DND-41 (cell line): ENCODE results near the gene MYH11.

Experiments
- ATAC-seq: fragments of 200-7000 bp; cut with Tn5 transposase; 3 replicates; pipeline ENCODE4 v1.9.1; 2021; ENCODE audit warnings: low read depth; ENCODE audit not compliant: insufficient read depth
- DNase-seq: peaks from one replicate; pipeline ENCODE4 v3.0.0-alpha.2; 2020
- H2AFZ ChIP-seq: 2 replicates; pipeline ENCODE4 v1.6.0; 2012; ENCODE audit warnings: low read depth, low read length
- H3K27ac ChIP-seq: 2 replicates; pipeline ENCODE4 v1.5.1; 2012; ENCODE audit warnings: low read length, inconsistent platforms
- H3K27me3 ChIP-seq: fragments of 200-600 bp; sonication (generic); 2 replicates; pipeline ENCODE4 v1.6.0; 2012; ENCODE audit warnings: low read length, mild to moderate bottlenecking, inconsistent platforms; ENCODE audit not compliant: insufficient read depth, poor library complexity
- H3K36me3 ChIP-seq: 2 replicates; pipeline ENCODE4 v1.5.1; 2012; ENCODE audit warnings: low read length, inconsistent platforms; ENCODE audit not compliant: insufficient read depth
- H3K4me1 ChIP-seq: 2 replicates; pipeline ENCODE4 v1.5.1; 2012; ENCODE audit warnings: mild to moderate bottlenecking, low read length; ENCODE audit not compliant: insufficient read depth
- H3K4me2 ChIP-seq: 2 replicates; pipeline ENCODE4 v1.6.0; 2012; ENCODE audit warnings: mild to moderate bottlenecking, moderate library complexity, low read length, inconsistent platforms; ENCODE audit not compliant: insufficient read depth
- H3K4me3 ChIP-seq, 2 experiments: fragments of 200-600 bp in 1 of 2; shearing (Covaris generic) in 1 of 2; 2 replicates each; pipeline ENCODE4 v1.5.1; 2012 to 2016; ENCODE audit warnings: inconsistent platforms in 2 of 2, low read length in 2 of 2, mild to moderate bottlenecking in 2 of 2, low read depth in 1 of 2, moderate library complexity in 1 of 2
- H3K79me2 ChIP-seq: 2 replicates; pipeline ENCODE4 v1.6.0; 2012; ENCODE audit warnings: low read length, inconsistent platforms; ENCODE audit not compliant: insufficient read depth
- H3K9ac ChIP-seq: 2 replicates; pipeline ENCODE4 v1.6.0; 2012; ENCODE audit warnings: low read depth, mild to moderate bottlenecking, inconsistent platforms, low read length, moderate library complexity
- H3K9me3 ChIP-seq: 2 replicates; pipeline ENCODE4 v1.5.1; 2012; ENCODE audit warnings: low read length, moderate library complexity, mild to moderate bottlenecking, inconsistent platforms; ENCODE audit not compliant: insufficient read depth, severe bottlenecking
- H4K20me1 ChIP-seq: 2 replicates; pipeline ENCODE4 v1.6.0; 2012; ENCODE audit warnings: low read length; ENCODE audit not compliant: insufficient read depth
- EZH2 ChIP-seq: IDR thresholded peaks from 3 replicates; pipeline ENCODE4 v1.6.1; 2012; ENCODE audit warnings: borderline replicate concordance, low read depth, mild to moderate bottlenecking, moderate library complexity, low read length, inconsistent platforms; ENCODE audit not compliant: severe bottlenecking
- TF ChIP-seq, protein P1 (sequence below): IDR thresholded peaks from 2 replicates; pipeline ENCODE4 v1.5.1; 2012; ENCODE audit warnings: borderline replicate concordance, low read length, moderate library complexity, mild to moderate bottlenecking; ENCODE audit not compliant: poor library complexity, severe bottlenecking; ENCODE audit errors: extremely low read depth

MYH11 gene

DNA sequence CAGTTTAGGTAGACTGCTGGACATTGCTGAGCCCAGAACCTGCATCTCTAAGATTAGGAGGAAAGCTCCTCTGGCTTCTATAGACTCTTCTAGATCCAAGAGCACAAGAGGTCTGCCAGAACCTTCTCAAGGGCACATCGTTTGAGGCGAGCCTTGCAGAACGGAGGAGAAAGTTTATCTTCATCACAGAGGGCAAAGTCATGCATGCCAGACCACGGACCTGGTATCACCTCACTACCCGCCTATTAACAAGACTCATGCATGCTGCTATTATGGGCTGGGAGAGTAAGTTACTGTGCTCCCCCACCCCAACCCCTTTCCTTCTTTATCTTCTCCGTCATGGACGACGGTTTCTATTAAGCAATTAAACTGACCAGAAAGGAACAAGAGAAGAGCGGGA lies 23.3 kb downstream of the MYH11 start:
- DNase-seq (no peak), ATAC-seq (no peak)
- Histone ChIP-seq H3K4me2 (no peak overlapping the region), H3K36me3 (no peaks in the 10 kb centered on the region), H3K9me3 (no peaks in the 10 kb centered on the region), H3K27ac (no peak overlapping the region), H3K27me3 (no peaks in the 10 kb centered on the region), H4K20me1 (no peaks in the 10 kb centered on the region), H3K4me1 (no peaks in the 10 kb centered on the region), H3K9ac (no peak overlapping the region), H3K4me3 (no peak overlapping the region), H2AFZ (no peak overlapping the region), H3K79me2 (no peaks in the 10 kb centered on the region)
- TF ChIP-seq, protein P1, sequence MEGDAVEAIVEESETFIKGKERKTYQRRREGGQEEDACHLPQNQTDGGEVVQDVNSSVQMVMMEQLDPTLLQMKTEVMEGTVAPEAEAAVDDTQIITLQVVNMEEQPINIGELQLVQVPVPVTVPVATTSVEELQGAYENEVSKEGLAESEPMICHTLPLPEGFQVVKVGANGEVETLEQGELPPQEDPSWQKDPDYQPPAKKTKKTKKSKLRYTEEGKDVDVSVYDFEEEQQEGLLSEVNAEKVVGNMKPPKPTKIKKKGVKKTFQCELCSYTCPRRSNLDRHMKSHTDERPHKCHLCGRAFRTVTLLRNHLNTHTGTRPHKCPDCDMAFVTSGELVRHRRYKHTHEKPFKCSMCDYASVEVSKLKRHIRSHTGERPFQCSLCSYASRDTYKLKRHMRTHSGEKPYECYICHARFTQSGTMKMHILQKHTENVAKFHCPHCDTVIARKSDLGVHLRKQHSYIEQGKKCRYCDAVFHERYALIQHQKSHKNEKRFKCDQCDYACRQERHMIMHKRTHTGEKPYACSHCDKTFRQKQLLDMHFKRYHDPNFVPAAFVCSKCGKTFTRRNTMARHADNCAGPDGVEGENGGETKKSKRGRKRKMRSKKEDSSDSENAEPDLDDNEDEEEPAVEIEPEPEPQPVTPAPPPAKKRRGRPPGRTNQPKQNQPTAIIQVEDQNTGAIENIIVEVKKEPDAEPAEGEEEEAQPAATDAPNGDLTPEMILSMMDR = no peak
- no peak for TF ChIP-seq EZH2

GRCh38 chr16:15832241-15832640 lies 24.6 kb downstream of the MYH11 start:
- H3K9me3 ChIP-seq = no peaks in the 10 kb centered on the region
- no peak overlapping the region for H3K9ac ChIP-seq
- no peak for DNase-seq
- no peaks in the 10 kb centered on the region for H4K20me1 ChIP-seq
- H3K4me2 ChIP-seq = no peak overlapping the region
- TF ChIP-seq EZH2 = no peak
- TF ChIP-seq, protein P1 = no peak
- H3K27ac ChIP-seq = no peak overlapping the region
- H3K4me3 ChIP-seq = no peak overlapping the region
- H3K79me2 ChIP-seq = no peaks in the 10 kb centered on the region
- H3K36me3 ChIP-seq = no peaks in the 10 kb centered on the region
- H3K4me1 ChIP-seq = no peaks in the 10 kb centered on the region
- no peak overlapping the region for H2AFZ ChIP-seq
- no peaks in the 10 kb centered on the region for H3K27me3 ChIP-seq
- no peak for ATAC-seq

- Histone ChIP-seq H3K27ac (no peak overlapping the region), H3K9ac (no peak overlapping the region), H3K4me3 (no peak overlapping the region), H3K9me3 (no peaks in the 10 kb centered on the region), H3K4me1 (no peaks in the 10 kb centered on the region), H4K20me1 (no peaks in the 10 kb centered on the region), H3K27me3 (no peaks in the 10 kb centered on the region), H3K79me2 (no peaks in the 10 kb centered on the region), H3K4me2 (no peak overlapping the region), H3K36me3 (no peaks in the 10 kb centered on the region), H2AFZ (no peak overlapping the region)
- TF ChIP-seq, protein P1 = no peak
- TF ChIP-seq EZH2 = no peak
- DNase-seq (no peak), ATAC-seq (no peak)
These were observed 25.9 kb downstream of the MYH11 start for GRCh38 chr16:15830832-15831451.

DNA sequence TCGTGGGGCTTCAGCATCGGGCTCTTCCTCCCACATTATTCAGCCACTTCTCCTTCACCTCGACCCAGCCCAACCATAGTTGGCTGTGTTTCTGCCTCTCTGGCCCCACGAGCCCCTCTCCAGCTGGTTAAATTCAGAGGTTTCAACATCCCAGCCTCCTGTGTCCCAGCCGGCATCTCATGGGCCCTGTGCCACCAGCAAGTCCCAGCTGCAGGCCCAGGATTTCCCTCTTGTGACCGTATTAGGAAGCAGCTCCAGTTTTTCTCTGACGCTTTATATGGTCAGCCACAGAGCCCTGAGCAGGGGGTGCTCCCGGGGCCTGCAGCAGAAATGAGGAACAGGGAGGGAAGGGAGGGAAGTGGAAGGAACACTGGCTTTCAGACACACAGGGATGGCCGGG lies 27.4 kb downstream of the MYH11 start:
- H3K4me2 ChIP-seq = no peak overlapping the region

More for the DNA sequence above, 27.4 kb downstream of the MYH11 start:
- Histone ChIP-seq H3K9ac (no peak overlapping the region), H4K20me1 (no peaks in the 10 kb centered on the region), H3K9me3 (no peaks in the 10 kb centered on the region), H3K36me3 (no peaks in the 10 kb centered on the region), H3K4me3 (no peak overlapping the region), H3K27me3 (no peaks in the 10 kb centered on the region), H3K79me2 (no peaks in the 10 kb centered on the region), H3K4me1 (no peaks in the 10 kb centered on the region), H2AFZ (no peak overlapping the region), H3K27ac (no peak overlapping the region)
- DNase-seq = no peak
- TF ChIP-seq, protein P1 = no peak
- no peak for TF ChIP-seq EZH2
- ATAC-seq = no peak
